NCI-H774 (cell line): Measurements from ENCODE around the gene SDS.

Experiments
- DNase-seq: peaks from one replicate; lab custom pipeline; 2025; lab: John Stamatoyannopoulos, UW

Gene SDS

DNA sequence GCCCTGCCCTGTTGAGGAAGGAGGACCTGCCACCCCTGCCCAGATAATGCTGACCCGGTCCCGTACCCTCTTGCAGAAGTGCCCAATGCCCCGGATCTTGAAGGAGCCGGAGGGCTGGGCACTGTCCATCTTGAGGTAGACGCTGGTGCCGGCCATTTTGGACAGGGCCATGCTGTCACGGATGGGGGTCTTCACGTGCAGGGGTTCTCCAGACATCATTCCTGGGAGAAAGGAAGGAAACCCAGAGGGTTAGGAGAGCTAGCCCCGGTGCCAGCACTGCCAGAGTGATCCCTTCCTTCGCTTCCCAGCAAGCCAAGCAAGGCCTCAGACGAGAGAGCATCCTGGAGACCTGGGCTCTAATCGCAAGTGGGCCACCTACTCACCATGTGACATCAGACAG is 4.2 kb downstream of the SDS start:
- no peak for DNase-seq

DNA sequence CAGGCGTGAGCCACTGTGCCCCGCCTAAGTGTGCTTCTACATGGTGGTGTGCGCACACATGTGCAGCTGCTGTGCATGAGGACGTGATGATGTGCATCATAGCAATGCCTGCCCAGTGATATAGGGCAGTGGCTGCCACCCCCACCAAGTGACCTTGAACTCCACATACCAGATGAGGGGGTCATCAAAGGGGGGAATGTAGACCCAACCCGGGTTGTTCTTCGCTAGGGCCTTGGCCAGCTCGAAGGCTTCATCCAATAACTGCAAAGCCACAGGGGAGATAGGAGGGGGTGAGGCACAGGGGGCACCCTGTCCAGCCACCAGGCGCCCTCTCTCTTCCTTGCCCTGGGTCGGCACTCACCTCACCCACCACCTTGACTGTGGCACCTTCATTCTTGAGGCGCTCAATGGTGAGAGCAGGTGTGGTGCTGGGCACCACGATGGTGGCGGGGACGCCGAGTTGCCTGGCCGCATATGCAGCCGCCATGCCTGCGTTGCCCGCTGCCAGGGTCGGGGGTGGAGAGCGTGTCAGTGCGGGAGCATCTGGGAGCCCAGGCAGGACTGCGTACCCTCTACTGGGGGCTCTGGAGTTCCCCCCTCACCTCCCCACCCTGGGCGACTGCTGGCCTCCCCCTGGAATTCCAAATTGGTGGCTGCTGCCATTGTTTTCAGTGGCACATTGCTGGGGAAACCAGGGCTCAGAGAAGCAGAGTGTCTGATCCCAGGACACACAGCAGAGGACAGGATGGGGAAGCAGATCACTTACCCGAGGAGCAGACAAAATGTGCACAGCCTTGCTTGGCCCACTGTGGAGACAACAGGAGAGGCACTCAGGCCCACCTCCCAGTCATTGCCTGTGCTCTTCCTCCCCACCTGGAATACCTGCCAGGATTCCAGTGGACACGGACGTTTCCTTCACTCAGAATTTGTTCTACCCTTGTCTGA is 5.1 kb downstream of the SDS start:
- DNase-seq, result no peak

- no peak for DNase-seq
Observed at GRCh38 chr12:113397497-113398197, 6.0 kb downstream of the SDS start.

GRCh38 chr12:113396828-113397496 is 6.7 kb downstream of the SDS start:
- no peak for DNase-seq

DNA sequence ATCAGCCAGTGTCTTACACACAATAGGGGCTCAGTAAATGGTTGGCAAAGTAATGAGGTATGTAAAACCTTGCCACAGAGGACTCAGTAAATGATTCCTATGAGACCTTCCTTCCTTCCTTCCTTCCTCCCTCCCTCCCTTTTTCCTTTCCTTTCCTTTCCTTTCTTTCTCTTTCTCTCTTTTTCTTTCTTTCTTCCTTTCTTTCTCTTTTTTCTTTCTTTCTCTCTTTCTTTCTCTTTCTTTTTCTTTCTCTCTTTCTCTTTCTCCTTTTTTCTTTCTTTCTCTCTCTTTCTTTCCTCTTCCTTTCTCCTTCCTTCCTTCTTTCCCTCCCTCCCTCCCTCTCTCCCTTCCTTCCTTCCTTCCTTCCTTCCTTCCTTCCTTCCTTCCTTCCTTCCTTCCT is 7.5 kb downstream of the SDS start:
- DNase-seq, result no peak

DNA sequence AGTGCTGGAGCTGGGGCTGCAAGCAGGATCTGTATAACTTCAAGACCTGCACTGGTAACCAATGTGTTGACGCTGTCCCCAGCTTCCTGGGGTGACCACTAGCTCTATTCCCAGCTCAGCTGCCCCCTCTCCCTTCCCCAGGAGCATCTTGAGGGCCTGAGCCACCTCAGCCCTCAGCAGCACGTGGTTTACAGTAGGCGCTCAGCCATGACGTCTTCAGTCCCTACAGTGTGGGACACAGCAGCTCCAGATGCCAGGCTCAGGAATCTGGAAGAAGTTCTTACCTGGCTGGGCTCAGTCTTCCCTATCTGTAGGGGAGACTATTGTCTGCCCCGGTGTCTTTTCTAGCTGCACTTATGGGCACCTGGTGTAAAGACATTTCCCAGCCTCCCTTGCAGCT is 8.6 kb downstream of the SDS start:
- DNase-seq, result no peak

GRCh38 chr12:113393749-113394148 is 9.9 kb downstream of the SDS start:
- no peak for DNase-seq

- no peak for DNase-seq
Observed at GRCh38 chr12:113392988-113393579, 10.6 kb downstream of the SDS start.

GRCh38 chr12:113392520-113392919 is 11.2 kb downstream of the SDS start:
- no peak for DNase-seq

DNA sequence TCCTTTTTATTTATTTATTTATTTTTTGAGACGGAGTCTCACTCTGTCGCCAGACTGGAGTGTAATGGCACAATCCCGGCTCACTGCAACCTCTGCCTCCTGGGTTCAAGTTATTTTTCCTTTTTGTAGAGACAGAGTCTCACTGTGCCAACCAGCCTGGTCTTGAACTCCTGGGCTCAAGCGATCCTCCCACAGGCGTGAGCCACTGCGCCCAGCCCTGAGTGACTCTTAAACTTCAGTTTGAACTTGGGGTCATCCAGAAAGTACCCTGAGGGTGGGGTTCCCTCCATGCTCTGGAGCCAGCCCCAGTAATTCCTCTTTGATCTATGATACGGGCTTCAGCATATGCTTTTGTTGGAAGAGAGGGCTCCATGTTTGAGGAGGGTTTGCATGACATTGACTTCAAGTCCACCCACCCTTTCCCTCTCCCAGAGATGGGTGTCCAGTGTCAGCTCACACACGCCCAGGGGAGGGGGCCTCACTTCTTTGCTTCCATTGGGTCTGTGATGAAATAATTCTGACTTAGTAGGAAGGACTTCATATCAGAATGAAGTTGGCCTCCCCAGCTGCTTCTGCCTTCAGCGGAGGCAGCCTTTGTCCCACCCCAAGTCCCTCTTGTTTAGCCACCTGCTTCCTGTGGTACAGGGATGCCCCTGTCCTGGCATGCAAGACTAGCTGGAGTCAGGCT is 11.9 kb downstream of the SDS start:
- no peak for DNase-seq

GRCh38 chr12:113391145-113391544 is 12.5 kb downstream of the SDS start:
- DNase-seq, result no peak

- DNase-seq, result no peak
Observed at GRCh38 chr12:113390064-113391043, 13.3 kb downstream of the SDS start.

GRCh38 chr12:113388351-113388750 is 15.3 kb downstream of the SDS start:
- DNase-seq, result no peak

GRCh38 chr12:113387631-113388030 is 16.1 kb downstream of the SDS start:
- DNase-seq, result no peak

DNA sequence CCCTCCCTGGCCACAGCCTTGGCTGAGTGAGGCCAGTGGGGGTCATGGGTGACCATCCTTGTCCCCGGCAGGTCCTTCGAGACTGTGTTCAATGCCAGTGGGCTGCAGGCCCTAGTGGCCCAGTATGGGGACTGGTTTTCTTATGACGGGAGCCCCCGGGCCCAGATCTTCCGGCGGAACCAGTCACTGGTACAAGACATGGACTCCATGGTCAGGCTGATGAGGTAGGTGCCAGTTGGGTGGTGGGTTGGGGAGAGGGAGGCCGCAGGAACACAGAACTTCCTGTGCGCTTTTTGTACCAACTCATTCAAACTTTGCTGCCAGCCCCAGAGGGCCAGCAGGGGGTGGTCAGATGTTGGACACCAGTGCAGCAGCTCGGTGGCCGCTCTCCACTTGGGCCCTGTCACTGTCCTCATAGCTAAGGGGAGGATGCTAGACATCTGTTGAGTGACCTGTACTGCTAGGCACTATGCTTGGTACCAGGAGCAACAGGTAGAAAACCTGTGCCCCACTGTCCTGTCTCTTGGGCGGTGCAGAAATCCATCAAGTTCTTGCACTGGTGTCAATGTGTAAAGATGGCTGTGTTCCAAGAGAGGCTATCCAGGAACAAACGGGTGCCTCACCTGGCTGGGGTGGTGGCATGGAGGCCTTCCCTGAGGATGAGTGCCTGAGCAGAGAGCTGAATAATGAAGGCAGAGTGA is 16.7 kb downstream of the SDS start:
- no peak for DNase-seq

- DNase-seq, result no peak
Observed at GRCh38 chr12:113385282-113385882, 18.3 kb downstream of the SDS start.

GRCh38 chr12:113384778-113385177 is 18.9 kb downstream of the SDS start:
- no peak for DNase-seq

- no peak for DNase-seq
Observed at GRCh38 chr12:113382206-113382605, 21.5 kb downstream of the SDS start.

GRCh38 chr12:113381220-113381619 is 22.5 kb downstream of the SDS start:
- no peak for DNase-seq
